DOHH2 (cell line): Measurements from ENCODE around the gene GLRA3.

Experiments used
- H3F3A ChIP-seq: fragments of 200-600 bp; sonication (generic), shearing (Covaris generic); 2 replicates; pipeline ENCODE4 v1.6.0; 2016; ENCODE audit warnings: antibody characterized with exemption, mild to moderate bottlenecking; ENCODE audit not compliant: control insufficient read depth, insufficient read depth
- H3K27ac ChIP-seq: fragments of 200-600 bp; sonication (generic); 2 replicates; pipeline ENCODE4 v1.5.1; 2014; ENCODE audit warnings: low read depth, mild to moderate bottlenecking, low read length, moderate library complexity
- H3K27me3 ChIP-seq: fragments of 200-600 bp; sonication (generic); 2 replicates; pipeline ENCODE4 v1.6.1; 2014; ENCODE audit warnings: mild to moderate bottlenecking, low read length, mixed read lengths; ENCODE audit not compliant: control insufficient read depth
- H3K36me3 ChIP-seq: fragments of 200-600 bp; sonication (generic); 2 replicates; pipeline ENCODE4 v1.6.1; 2014; ENCODE audit warnings: mild to moderate bottlenecking, low read length, moderate library complexity, mixed read lengths; ENCODE audit not compliant: control insufficient read depth
- H3K4me1 ChIP-seq: fragments of 200-600 bp; sonication (generic); 2 replicates; pipeline ENCODE4 v1.6.1; 2014; ENCODE audit warnings: mild to moderate bottlenecking, low read length, mixed read lengths; ENCODE audit not compliant: control insufficient read depth
- H3K4me2 ChIP-seq: fragments of 200-600 bp; sonication (generic); 2 replicates; pipeline ENCODE4 v1.6.0; 2014; ENCODE audit warnings: mild to moderate bottlenecking, low read length, moderate library complexity
- H3K4me3 ChIP-seq: fragments of 200-600 bp; sonication (generic); 2 replicates; pipeline ENCODE4 v1.5.1; 2014; ENCODE audit warnings: mild to moderate bottlenecking, low read length, mixed read lengths
- H3K79me2 ChIP-seq: fragments of 200-600 bp; sonication (generic); 2 replicates; pipeline ENCODE4 v1.6.1; 2014; ENCODE audit warnings: mild to moderate bottlenecking, low read length, mixed read lengths; ENCODE audit not compliant: control insufficient read depth
- H3K9me2 ChIP-seq: fragments of 200-600 bp; sonication (generic); replicated peaks from 2 replicates; pipeline ENCODE4 v1.6.1; 2014; ENCODE audit warnings: mild to moderate bottlenecking, low read length, mixed read lengths; ENCODE audit not compliant: control insufficient read depth
- H3K9me3 ChIP-seq: fragments of 200-600 bp; sonication (generic); 2 replicates; pipeline ENCODE4 v1.6.1; 2014; ENCODE audit warnings: antibody characterized with exemption, low read length, mixed read lengths; ENCODE audit not compliant: control insufficient read depth, insufficient read depth
- H4K20me1 ChIP-seq: fragments of 200-600 bp; sonication (generic); 2 replicates; pipeline ENCODE4 v1.6.0; 2014; ENCODE audit warnings: low read depth, mild to moderate bottlenecking, antibody characterized with exemption, low read length, moderate library complexity; ENCODE audit not compliant: control insufficient read depth, insufficient read depth
- CTCF ChIP-seq: fragments of 200-600 bp; sonication (generic); IDR thresholded peaks from one replicate; pipeline ENCODE4 v1.5.1; 2014; ENCODE audit warnings: antibody characterized with exemption, mild to moderate bottlenecking, low read depth, low read length; ENCODE audit not compliant: poor library complexity, severe bottlenecking
- EZH2phosphoT487 ChIP-seq: fragments of 200-600 bp; sonication (generic); IDR thresholded peaks from 2 replicates; pipeline ENCODE4 v1.6.1; 2017; ENCODE audit warnings: borderline replicate concordance, mild to moderate bottlenecking, antibody characterized with exemption, low read length, moderate library complexity, mixed read lengths

GLRA3 gene

GRCh38 chr4:174627473-174627872 lies 201.6 kb downstream of the GLRA3 start:
- H4K20me1 ChIP-seq: no peaks in the 10 kb centered on the region
- H3K4me1 ChIP-seq: no peaks in the 10 kb centered on the region
- no peaks in the 10 kb centered on the region for H3K9me2 ChIP-seq
- no peaks in the 10 kb centered on the region for H3K9me3 ChIP-seq
- no peak overlapping the region for H3K27ac ChIP-seq
- no peak overlapping the region for H3K4me2 ChIP-seq
- TF ChIP-seq EZH2phosphoT487: no peak
- TF ChIP-seq CTCF: no peak
- H3K4me3 ChIP-seq: no peak overlapping the region
- H3K79me2 ChIP-seq: no peaks in the 10 kb centered on the region
- no peaks in the 10 kb centered on the region for H3K27me3 ChIP-seq
- H3K36me3 ChIP-seq: no peaks in the 10 kb centered on the region
- H3F3A ChIP-seq: no peaks in the 10 kb centered on the region

- H3K27ac ChIP-seq: no peak overlapping the region
- no peak overlapping the region for H3K4me3 ChIP-seq
- H3K27me3 ChIP-seq: no peaks in the 10 kb centered on the region
- H3K79me2 ChIP-seq: no peaks in the 10 kb centered on the region
- H3K36me3 ChIP-seq: no peaks in the 10 kb centered on the region
- TF ChIP-seq EZH2phosphoT487 (no peak), CTCF (no peak)
- H3K4me1 ChIP-seq: no peaks in the 10 kb centered on the region
- no peaks in the 10 kb centered on the region for H3F3A ChIP-seq
- H3K4me2 ChIP-seq: no peak overlapping the region
- no peaks in the 10 kb centered on the region for H3K9me3 ChIP-seq
- no peaks in the 10 kb centered on the region for H3K9me2 ChIP-seq
- no peaks in the 10 kb centered on the region for H4K20me1 ChIP-seq
Observed at GRCh38 chr4:174626342-174627008, 202.6 kb downstream of the GLRA3 start.

DNA sequence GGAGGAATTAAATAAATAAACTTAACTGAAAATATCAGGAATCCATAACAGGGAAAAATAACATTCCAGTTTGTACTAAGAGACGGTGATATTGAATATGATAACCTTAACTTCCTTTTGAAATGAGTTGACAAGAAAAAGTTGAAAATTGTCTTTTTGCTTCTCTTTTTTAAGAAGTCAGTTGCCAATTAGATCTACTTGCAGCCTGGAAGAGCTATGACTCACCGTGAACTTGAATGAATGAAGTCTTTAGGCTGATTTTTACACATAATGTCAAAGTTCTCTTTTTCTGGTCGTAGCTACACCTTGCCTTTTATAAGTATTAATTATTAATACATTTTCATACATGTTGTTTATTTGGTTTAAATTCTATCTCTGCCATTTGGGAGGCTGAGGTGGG lies 212.4 kb downstream of the GLRA3 start:
- no peak overlapping the region for H3K4me3 ChIP-seq
- no peaks in the 10 kb centered on the region for H3K36me3 ChIP-seq
- no peaks in the 10 kb centered on the region for H3K79me2 ChIP-seq
- no peaks in the 10 kb centered on the region for H3K9me2 ChIP-seq
- no peaks in the 10 kb centered on the region for H3K4me1 ChIP-seq
- H3F3A ChIP-seq: no peaks in the 10 kb centered on the region
- H3K27ac ChIP-seq: no peak overlapping the region
- no peaks in the 10 kb centered on the region for H3K27me3 ChIP-seq
- H4K20me1 ChIP-seq: no peaks in the 10 kb centered on the region
- no peak for TF ChIP-seq CTCF
- no peak for TF ChIP-seq EZH2phosphoT487
- H3K4me2 ChIP-seq: no peak overlapping the region
- peaks cover under 1% of the 10 kb centered on the region; the same call in 1 of the 2 replicates for H3K9me3 ChIP-seq
